HCT116 (cell line): ENCODE data around the gene CFAP92. TPM values are rescaled to one million over a fixed set of nuclear protein-coding genes. Genes with fewer than 3 reads are reported as not detected.

ENCODE experiments used
- ATAC-seq: fragments of 200-7000 bp; cut with Tn5 transposase; 2 replicates; pipeline ENCODE4 v1.9.1; 2020; ENCODE audit warnings: mild to moderate bottlenecking, moderate library complexity
- BruUV-seq: library from RNA; stranded (reverse); fragments of 400-500 nt; replicated peaks from 2 replicates; lab custom pipeline; 2021; lab: Mats Ljungman, UMichigan
- CTCF ChIA-PET: fragments of 300-600 bp; sonication (Branson Sonifier 250); formaldehyde crosslinking; loops from one replicate; lab custom pipeline; 2021; ENCODE audit warnings: antibody characterized with exemption; lab: Charles Lee
- POLR2A ChIA-PET: fragments of 300-600, 350-600 bp; sonication (Branson Sonifier 250); formaldehyde crosslinking; loops from one replicate; lab custom pipeline; 2021; ENCODE audit warnings: antibody characterized with exemption; lab: Charles Lee
- RAD21 ChIA-PET, 2 experiments: fragments of 300-600 bp; sonication (Branson Sonifier 250); formaldehyde crosslinking; loops; one replicate each; lab custom pipeline; 2023; ENCODE audit warnings: low total read pairs in 2 of 2; ENCODE audit not compliant: uncharacterized antibody in 2 of 2, unreplicated experiment in 2 of 2, low non-redundant PET in 1 of 2; lab: Charles Lee
- DNase-seq: peaks from one replicate; pipeline ENCODE4 v3.0.0-alpha.2; 2010; ENCODE audit warnings: low read depth, low spot score
- H2AFZ ChIP-seq: fragments of 200-600 bp; shearing (Covaris generic), sonication (generic); 2 replicates; pipeline ENCODE4 v1.6.1; 2017; ENCODE audit warnings: low read depth, mixed run types, mixed read lengths, antibody characterized with exemption, low read length; ENCODE audit not compliant: poor library complexity, severe bottlenecking
- H3K27ac ChIP-seq: 2 replicates; pipeline ENCODE4 v1.5.1; 2012; ENCODE audit warnings: low read depth, low read length
- H3K27me3 ChIP-seq: fragments of 200-600 bp; sonication (generic); 2 replicates; pipeline ENCODE4 v1.6.1; 2016; ENCODE audit warnings: mixed run types, low read length, mixed read lengths; ENCODE audit not compliant: insufficient read depth
- H3K36me3 ChIP-seq, 2 experiments: fragments of 200-500 bp in 1 of 2; fragments of 200-600 bp in 1 of 2; sonication (Bioruptor generic) in 1 of 2; sonication (generic) in 1 of 2; 2 replicates each; pipeline versions ENCODE4 v1.5.1 to v1.6.1; 2014 to 2016; ENCODE audit warnings: low read length in 2 of 2, inconsistent platforms in 1 of 2, mixed read lengths in 1 of 2, mixed run types in 1 of 2; ENCODE audit not compliant: insufficient read depth in 2 of 2, control insufficient read depth in 1 of 2
- H3K4me1 ChIP-seq, 2 experiments: fragments of 200-600 bp in 1 of 2; sonication (generic) in 1 of 2; 2 replicates each; pipeline versions ENCODE4 v1.5.1 to v1.6.1; 2012 to 2017; ENCODE audit warnings: low read length in 2 of 2, inconsistent platforms in 1 of 2, mild to moderate bottlenecking in 1 of 2, mixed read lengths in 1 of 2, mixed run types in 1 of 2, moderate library complexity in 1 of 2; ENCODE audit not compliant: insufficient read depth in 2 of 2, control insufficient read depth in 1 of 2
- H3K4me2 ChIP-seq: fragments of 200-600 bp; sonication (generic); 2 replicates; pipeline ENCODE4 v1.6.1; 2017; ENCODE audit warnings: mixed run types, low read length, mixed read lengths
- H3K4me3 ChIP-seq, 2 experiments: fragments of 200-600 bp in 1 of 2; sonication (generic) in 1 of 2; replicated peaks in 1 of 2; 2 replicates each; pipeline ENCODE4 v1.5.1; 2011 to 2016; ENCODE audit warnings: low read length in 2 of 2, control low read depth in 1 of 2, low read depth in 1 of 2, mild to moderate bottlenecking in 1 of 2, mixed read lengths in 1 of 2, mixed run types in 1 of 2
- H3K79me2 ChIP-seq: fragments of 200-600 bp; sonication (generic); 2 replicates; pipeline ENCODE4 v1.6.1; 2017; ENCODE audit warnings: mild to moderate bottlenecking, mixed run types, low read length, moderate library complexity, mixed read lengths; ENCODE audit not compliant: insufficient read depth
- H3K9ac ChIP-seq: fragments of 200-600 bp; sonication (generic); 2 replicates; pipeline ENCODE4 v1.6.1; 2016; ENCODE audit warnings: low read length, mixed read lengths
- H3K9me2 ChIP-seq: fragments of 200-600 bp; sonication (generic), shearing (Covaris generic); 2 replicates; pipeline ENCODE4 v1.6.1; 2017; ENCODE audit warnings: mixed run types, mild to moderate bottlenecking, moderate library complexity; ENCODE audit not compliant: insufficient read depth
- H3K9me3 ChIP-seq, 2 experiments: fragments of 200-500 bp in 1 of 2; fragments of 200-600 bp in 1 of 2; sonication (Bioruptor generic) in 1 of 2; sonication (generic) in 1 of 2; 2 replicates each; pipeline ENCODE4 v1.6.1; 2014 to 2017; ENCODE audit warnings: low read length in 2 of 2, mixed read lengths in 2 of 2, inconsistent platforms in 1 of 2, low read depth in 1 of 2, mild to moderate bottlenecking in 1 of 2, mixed run types in 1 of 2, moderate library complexity in 1 of 2; ENCODE audit not compliant: control insufficient read depth in 1 of 2, insufficient read depth in 1 of 2
- H4K20me1 ChIP-seq: fragments of 200-600 bp; sonication (generic), shearing (Covaris generic); 2 replicates; pipeline ENCODE4 v1.6.1; 2017; ENCODE audit warnings: mixed run types, mild to moderate bottlenecking, moderate library complexity; ENCODE audit not compliant: insufficient read depth
- EZH2phosphoT487 ChIP-seq: fragments of 200-600 bp; IDR thresholded peaks from 2 replicates; pipeline ENCODE4 v1.6.1; 2018; ENCODE audit warnings: antibody characterized with exemption, borderline replicate concordance
- intact Hi-C: fragments of 100-400 bp; cut with micrococcal nuclease; formaldehyde crosslinking; loops from 2 replicates; pipeline ENCODE4 v1.10.0; 2022
- total RNA-seq: library from RNA; stranded (reverse); gene quantifications from one replicate; pipeline ENCODE4 v1.2.1, GENCODE V29; 2021; ENCODE audit not compliant: unreplicated experiment

The CFAP92 gene
- total RNA-seq, 1 experiment from 2014 or later: 3.6 TPM

GRCh38 chr3:128861491-128861890 lies 132.4 kb downstream of the CFAP92 start:
- Histone ChIP-seq H3K4me2 (no peak overlapping the region), H3K27ac (no peak overlapping the region), H3K27me3 (no peaks in the 10 kb centered on the region), H3K9me3 (peaks cover 15 to 16% of the 10 kb centered on the region in 2 experiments; a peak in 3 of 4 replicates), H3K4me3 (no peak overlapping the region), H3K36me3 (no peaks in the 10 kb centered on the region), H3K4me1 (no peaks in the 10 kb centered on the region), H4K20me1 (no peaks in the 10 kb centered on the region), H3K79me2 (no peaks in the 10 kb centered on the region), H3K9me2 (no peaks in the 10 kb centered on the region), H3K9ac (no peak overlapping the region), H2AFZ (no peak overlapping the region)
- intact Hi-C loops: no loop called here
- no TSS peak for BruUV-seq
- no peak for ATAC-seq
- DNase-seq: no peak
- no peak for TF ChIP-seq EZH2phosphoT487
- POLR2A ChIA-PET: no interaction called here
- CTCF ChIA-PET: no interaction called here
- RAD21 ChIA-PET: no interaction called here

Other genes with a start within 250 kb of the CFAP92 start
- 55.8 TPM for gene ACAD9, start 114.5 kb downstream of the CFAP92 start, total RNA-seq
- 1.0 TPM for gene EFCC1, start 7.2 kb upstream of the CFAP92 start, total RNA-seq
- gene GP9, start 66.7 kb upstream of the CFAP92 start, total RNA-seq: not detected
- gene RAB43, start 127.7 kb upstream of the CFAP92 start, total RNA-seq: 13.5 TPM
- 43.6 TPM for gene ISY1, start 167.0 kb upstream of the CFAP92 start, total RNA-seq
- gene CNBP, start 189.8 kb upstream of the CFAP92 start, total RNA-seq: 353 TPM